ENCODE results near the gene ZNF784. TPM values are rescaled to one million over a fixed set of nuclear protein-coding genes. Genes with fewer than 3 reads are reported as not detected.

Gene ZNF784
- total and polyA plus RNA-seq, 2 of the 13 experiments (the other 11 are each of a cell fraction or from before 2014, with no cell fraction given) = 4.1 to 4.2 TPM

GRCh38 chr19:55599468-55599841, 24.9 kb downstream of the ZNF784 start, which contains the start of gene FIZ1 (continued):
- TF ChIP-seq SMAD3 (CRISPR knock-in tag; IDR thresholded peaks at IDR 0.05) = 0 out of 2 replicates have a peak, but pooled peaks have one; percentile 17
- TF ChIP-seq ZNF670 (CRISPR knock-in tag; IDR thresholded peaks at IDR 0.05; ENCODE audit: borderline replicate concordance) = no peak; the same call in none of the 2 replicates
- peak; percentile 30 for TF ChIP-seq RBM39 (IDR thresholded peaks at IDR 0.05; ENCODE audit: low read depth, low read length, poor library complexity, severe bottlenecking)
- peak; percentile 71; the same call in 1 of the 2 replicates for TF ChIP-seq ZNF704 (CRISPR knock-in tag; IDR thresholded peaks at IDR 0.05; ENCODE audit: borderline replicate concordance)
- peak; percentile 62 for TF ChIP-seq ZNF687 (CRISPR knock-in tag; IDR thresholded peaks at IDR 0.05)
- TF ChIP-seq SP5 (CRISPR knock-in tag; IDR thresholded peaks at IDR 0.05; ENCODE audit: borderline replicate concordance, low read depth) = peak; percentile 79
- TF ChIP-seq, protein P1, sequence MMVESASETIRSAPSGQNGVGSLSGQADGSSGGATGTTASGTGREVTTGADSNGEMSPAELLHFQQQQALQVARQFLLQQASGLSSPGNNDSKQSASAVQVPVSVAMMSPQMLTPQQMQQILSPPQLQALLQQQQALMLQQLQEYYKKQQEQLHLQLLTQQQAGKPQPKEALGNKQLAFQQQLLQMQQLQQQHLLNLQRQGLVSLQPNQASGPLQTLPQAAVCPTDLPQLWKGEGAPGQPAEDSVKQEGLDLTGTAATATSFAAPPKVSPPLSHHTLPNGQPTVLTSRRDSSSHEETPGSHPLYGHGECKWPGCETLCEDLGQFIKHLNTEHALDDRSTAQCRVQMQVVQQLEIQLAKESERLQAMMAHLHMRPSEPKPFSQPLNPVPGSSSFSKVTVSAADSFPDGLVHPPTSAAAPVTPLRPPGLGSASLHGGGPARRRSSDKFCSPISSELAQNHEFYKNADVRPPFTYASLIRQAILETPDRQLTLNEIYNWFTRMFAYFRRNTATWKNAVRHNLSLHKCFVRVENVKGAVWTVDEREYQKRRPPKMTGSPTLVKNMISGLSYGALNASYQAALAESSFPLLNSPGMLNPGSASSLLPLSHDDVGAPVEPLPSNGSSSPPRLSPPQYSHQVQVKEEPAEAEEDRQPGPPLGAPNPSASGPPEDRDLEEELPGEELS (CRISPR knock-in tag; IDR thresholded peaks at IDR 0.05) = peak; percentile 11; the same call in 1 of the 2 replicates
- no peak for TF ChIP-seq ZNF724P (CRISPR knock-in tag; IDR thresholded peaks at IDR 0.05; ENCODE audit: borderline replicate concordance)
- no peak for TF ChIP-seq ZIK1 (CRISPR knock-in tag; IDR thresholded peaks at IDR 0.05; ENCODE audit: borderline replicate concordance, low read depth)
- TF ChIP-seq TCF7L2 (IDR thresholded peaks at IDR 0.05; ENCODE audit: low read depth, low read length) = no peak
- TF ChIP-seq ZFY (CRISPR knock-in tag; IDR thresholded peaks at IDR 0.05) = peak; percentile 50; the same call in 1 of the 2 replicates
- no peak for TF ChIP-seq ZSCAN21 (CRISPR knock-in tag; IDR thresholded peaks at IDR 0.05; ENCODE audit: borderline replicate concordance)
- TF ChIP-seq SPEN (CRISPR knock-in tag; IDR thresholded peaks at IDR 0.05; ENCODE audit: low read depth) = 0 out of 2 replicates have a peak, but pooled peaks have one; percentile 44
- peak; percentile 74 for TF ChIP-seq POLR2G (IDR thresholded peaks at IDR 0.05; ENCODE audit: low read depth, low read length)
- peak; percentile 82 for TF ChIP-seq GABPA (IDR thresholded peaks at IDR 0.05; ENCODE audit: low read depth, low read length)
- peak; percentile 92 for TF ChIP-seq GABPA (CRISPR knock-in tag; IDR thresholded peaks at IDR 0.05; ENCODE audit: low read depth)
- TF ChIP-seq NFRKB (IDR thresholded peaks at IDR 0.05) = peak; percentile 66

Data from HepG2 (cell line).